ENCODE data around the gene ENTPD8. TPM values are rescaled to one million over a fixed set of nuclear protein-coding genes. Genes with fewer than 3 reads are reported as not detected.

ENTPD8 gene
- total RNA-seq, 1 donor from 2014 or later, result not detected

DNA sequence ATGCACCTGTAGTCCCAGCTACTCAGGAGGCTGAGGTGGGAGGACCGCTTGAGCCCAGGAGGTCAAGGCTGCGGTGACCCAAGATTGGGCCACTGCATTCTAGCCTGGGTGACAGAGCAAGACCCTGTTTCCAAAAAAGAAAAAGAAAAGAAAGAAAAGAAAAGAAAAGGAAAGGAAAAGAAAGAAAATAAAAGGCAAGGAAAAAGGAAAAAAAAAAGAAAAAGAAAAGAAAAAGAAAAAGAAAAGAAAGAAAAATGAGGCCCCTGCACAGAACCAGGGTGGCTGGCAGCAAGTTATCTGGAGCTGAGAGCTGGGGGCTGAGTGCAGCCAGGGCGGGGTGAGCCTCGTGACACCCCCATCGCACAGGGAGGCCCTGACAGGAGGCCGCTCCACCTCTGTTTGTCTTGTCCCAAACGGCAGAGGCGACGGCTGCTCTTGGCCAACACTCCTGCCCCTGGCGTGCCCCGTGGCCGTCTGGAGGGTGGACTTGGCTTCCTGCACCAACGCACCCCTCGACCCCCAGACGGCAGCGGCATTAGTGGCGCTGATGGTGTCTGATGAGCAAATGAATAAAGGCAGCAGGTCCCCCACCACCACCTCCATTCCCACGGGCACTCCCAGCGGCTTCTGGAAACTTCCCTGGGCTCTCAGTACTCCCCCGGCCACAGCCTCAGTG is 34.9 kb downstream of the ENTPD8 start:
- H3K4me3 ChIP-seq (ENCODE audit: low read depth, low read length), result peak overlapping the region; percentile 47
- TF ChIP-seq, protein P1, sequence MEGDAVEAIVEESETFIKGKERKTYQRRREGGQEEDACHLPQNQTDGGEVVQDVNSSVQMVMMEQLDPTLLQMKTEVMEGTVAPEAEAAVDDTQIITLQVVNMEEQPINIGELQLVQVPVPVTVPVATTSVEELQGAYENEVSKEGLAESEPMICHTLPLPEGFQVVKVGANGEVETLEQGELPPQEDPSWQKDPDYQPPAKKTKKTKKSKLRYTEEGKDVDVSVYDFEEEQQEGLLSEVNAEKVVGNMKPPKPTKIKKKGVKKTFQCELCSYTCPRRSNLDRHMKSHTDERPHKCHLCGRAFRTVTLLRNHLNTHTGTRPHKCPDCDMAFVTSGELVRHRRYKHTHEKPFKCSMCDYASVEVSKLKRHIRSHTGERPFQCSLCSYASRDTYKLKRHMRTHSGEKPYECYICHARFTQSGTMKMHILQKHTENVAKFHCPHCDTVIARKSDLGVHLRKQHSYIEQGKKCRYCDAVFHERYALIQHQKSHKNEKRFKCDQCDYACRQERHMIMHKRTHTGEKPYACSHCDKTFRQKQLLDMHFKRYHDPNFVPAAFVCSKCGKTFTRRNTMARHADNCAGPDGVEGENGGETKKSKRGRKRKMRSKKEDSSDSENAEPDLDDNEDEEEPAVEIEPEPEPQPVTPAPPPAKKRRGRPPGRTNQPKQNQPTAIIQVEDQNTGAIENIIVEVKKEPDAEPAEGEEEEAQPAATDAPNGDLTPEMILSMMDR (conservative IDR thresholded peaks at IDR 0.05; ENCODE audit: low read depth, low read length), result no peak

DNA sequence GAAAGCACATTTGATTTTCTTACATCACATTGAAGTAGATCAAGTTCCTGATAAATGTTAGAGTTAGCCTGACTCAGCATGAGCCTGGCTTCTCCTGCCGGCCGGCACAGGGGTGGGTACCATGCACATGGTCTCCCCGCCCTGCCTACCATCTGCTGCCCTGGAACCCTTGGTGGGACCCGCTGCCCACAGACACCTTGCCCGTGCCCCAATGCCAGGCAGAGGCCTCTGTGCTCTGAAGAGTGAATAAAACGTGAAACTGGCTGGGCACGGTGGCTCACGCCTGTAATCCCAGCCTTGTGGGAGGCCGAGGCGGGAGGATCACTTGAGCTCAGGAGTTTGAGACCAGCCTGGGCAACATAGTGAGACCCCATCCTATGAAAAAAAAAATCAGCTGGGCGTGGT is 35.5 kb downstream of the ENTPD8 start:
- TF ChIP-seq, protein P1 (conservative IDR thresholded peaks at IDR 0.05; ENCODE audit: low read depth, low read length), result no peak
- H3K4me3 ChIP-seq (ENCODE audit: low read depth, low read length), result no peak overlapping the region
- no peak for DNase-seq (ENCODE audit: low read depth)

More for the DNA sequence above, 34.9 kb downstream of the ENTPD8 start:
- DNase-seq (ENCODE audit: low read depth), result no peak

DNA sequence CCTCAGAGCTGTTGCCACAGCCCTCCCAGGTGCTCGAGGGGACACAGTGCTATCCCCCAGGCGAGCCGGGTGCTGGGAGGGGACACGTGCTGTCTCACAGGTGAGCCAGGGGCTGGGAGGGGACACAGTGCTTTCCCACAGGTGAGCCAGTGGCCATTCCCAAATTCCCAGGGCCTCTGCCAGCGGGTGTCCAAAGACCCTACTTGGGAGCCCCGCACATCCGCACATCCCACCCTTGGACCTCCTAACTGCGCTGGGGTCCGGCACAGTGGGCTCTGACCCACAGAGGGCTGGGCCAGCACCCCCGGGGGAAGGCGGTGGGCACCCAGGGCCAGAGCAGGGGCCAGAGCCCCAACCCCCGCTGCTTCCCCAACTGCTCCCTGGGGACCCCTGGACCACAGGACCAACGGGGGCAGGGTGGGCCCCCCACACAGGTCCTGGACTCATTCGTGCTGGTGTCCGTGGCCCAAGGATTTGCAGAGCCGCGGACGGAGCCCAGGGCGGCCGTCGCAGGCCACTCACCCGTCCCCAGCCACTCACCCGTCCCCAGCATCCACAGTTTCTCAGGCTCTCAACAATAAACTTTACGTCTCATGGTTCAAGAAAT is 36.1 kb downstream of the ENTPD8 start:
- TF ChIP-seq, protein P1 (conservative IDR thresholded peaks at IDR 0.05; ENCODE audit: low read depth, low read length), result no peak

DNA sequence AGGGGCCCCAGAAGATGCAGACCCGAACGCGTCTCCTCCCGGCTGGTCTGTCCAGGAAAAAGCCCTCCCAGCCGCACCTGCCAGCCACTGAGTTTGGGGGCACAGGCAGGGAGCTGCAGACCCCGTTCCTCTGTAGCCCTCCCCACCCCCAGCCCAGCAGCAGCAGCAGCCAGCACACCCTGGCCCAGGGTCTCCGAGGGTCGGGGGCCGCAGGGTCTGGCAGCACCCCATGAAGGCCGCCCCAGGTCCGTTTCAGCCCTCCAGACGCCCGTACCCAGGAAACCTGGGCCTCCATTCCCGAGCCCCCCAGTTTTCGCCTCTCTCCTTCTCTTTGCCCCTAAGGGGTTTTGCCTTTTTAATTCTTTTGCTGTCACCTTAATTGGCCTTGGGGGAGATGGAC is 37.9 kb downstream of the ENTPD8 start:
- H3K4me3 ChIP-seq (ENCODE audit: low read depth, low read length), result no peak overlapping the region
- no peak for DNase-seq (ENCODE audit: low read depth)
- TF ChIP-seq, protein P1 (conservative IDR thresholded peaks at IDR 0.05; ENCODE audit: low read depth, low read length), result no peak

More for the DNA sequence above, 36.1 kb downstream of the ENTPD8 start:
- H3K4me3 ChIP-seq (ENCODE audit: low read depth, low read length), result no peak overlapping the region
- no peak for DNase-seq (ENCODE audit: low read depth)

DNA sequence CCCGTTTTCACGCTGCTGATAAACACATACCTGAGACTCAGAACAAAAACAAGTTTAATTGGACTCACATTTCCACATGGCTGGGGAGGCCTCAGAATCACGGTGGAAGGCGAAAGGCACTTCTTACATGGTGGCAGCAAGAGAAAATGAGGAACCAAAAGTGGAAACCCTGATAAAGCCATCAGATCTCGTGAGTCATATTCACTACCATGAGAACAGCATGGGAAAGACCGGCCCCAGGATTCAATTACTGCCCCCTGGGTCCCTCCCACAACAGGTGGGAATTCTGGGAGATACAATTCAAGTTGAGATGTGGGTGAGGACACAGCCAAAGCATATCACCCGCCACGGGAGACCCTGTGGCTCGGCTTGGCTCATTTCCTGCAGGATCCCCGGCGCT is 38.4 kb downstream of the ENTPD8 start:
- DNase-seq (ENCODE audit: low read depth), result no peak
- TF ChIP-seq, protein P1 (conservative IDR thresholded peaks at IDR 0.05; ENCODE audit: low read depth, low read length), result no peak
- no peak overlapping the region for H3K4me3 ChIP-seq (ENCODE audit: low read depth, low read length)

DNA sequence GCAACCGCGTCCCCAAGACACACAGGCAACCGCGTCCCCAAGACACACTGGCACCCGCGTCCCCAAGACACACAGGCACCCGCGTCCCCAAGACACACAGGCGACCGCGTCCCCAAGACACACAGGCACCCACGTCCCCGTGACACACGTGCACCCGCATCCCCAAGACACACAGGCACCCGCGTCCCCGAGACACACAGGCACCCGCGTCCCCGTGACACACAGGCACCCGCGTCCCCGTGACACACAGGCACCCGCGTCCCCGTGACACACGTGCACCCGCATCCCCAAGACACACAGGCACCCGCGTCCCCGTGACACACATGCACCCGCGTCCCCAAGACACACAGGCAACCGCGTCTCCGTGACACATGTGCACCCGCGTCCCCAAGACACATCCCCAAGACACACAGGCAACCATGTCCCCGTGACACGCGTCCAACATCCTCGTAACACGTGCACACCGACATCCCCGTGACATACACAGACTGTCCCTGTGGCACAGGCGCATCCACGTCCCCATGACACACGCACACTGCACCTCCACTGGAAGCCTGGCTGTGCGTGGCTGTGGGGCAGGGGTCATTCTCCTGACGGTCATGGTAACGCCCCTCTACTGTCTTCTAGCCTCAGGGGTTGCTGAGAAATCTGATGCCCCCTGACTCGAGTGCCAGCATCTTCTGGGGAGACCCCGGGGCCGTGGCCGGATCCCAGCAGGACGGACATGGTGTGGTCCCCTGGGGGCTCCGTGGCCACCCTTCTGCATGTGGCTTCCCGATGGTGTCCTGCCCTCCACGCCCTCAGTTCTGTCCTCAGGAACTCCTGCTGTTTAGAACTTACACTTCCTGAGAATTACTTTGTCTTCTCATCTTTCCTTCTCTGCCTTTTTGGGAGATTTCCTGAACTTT is 42.3 kb downstream of the ENTPD8 start:
- DNase-seq (ENCODE audit: low read depth), result no peak
- TF ChIP-seq, protein P1 (conservative IDR thresholded peaks at IDR 0.05; ENCODE audit: low read depth, low read length), result no peak

More for the DNA sequence above, 42.3 kb downstream of the ENTPD8 start:
- no peak overlapping the region for H3K4me3 ChIP-seq (ENCODE audit: low read depth, low read length)
